Hypothalamus (tissue), 51 donors: ENCODE measurements around the gene FAM89A.

Source experiments
- DNase-seq, 51 donors: peaks; one replicate each; lab custom pipeline; 2025; lab: John Stamatoyannopoulos, UW

Gene FAM89A

GRCh38 chr1:230972855-230973271 is 67.2 kb downstream of the FAM89A start:
- DNase-seq, result no peak

- peak in 1 of 51 donors; percentile 12 for DNase-seq
These were observed 68.3 kb downstream of the FAM89A start for GRCh38 chr1:230971771-230972170.

DNA sequence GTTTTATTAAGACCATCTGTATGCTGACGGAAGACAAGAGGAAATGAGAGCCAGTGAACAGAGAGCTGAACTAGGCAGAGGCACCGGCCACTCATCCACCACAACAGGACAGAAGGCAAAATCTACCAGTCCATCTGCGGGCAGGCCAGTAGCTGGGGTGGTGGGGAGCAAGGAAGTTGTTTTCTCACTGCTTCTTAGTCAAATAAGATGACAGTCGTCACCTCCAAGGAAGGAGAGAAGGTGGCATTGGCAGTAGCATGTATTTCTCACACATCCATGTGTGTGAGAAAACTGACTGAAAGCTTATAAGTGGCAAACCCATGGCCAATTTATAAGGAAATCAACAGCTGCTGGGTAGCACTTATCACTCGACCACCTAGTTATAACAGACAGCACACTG is 69.6 kb downstream of the FAM89A start:
- DNase-seq, result no peak
